A673 (cell line): ENCODE measurements around the gene TTF1. TPM values are rescaled to one million over a fixed set of nuclear protein-coding genes. Genes with fewer than 3 reads are reported as not detected.

ENCODE experiments used
- BruUV-seq: library from RNA; stranded (reverse); fragments of 400-500 nt; replicated peaks from 2 replicates; lab custom pipeline; 2021; lab: Mats Ljungman, UMichigan
- CTCF ChIA-PET: fragments of 300-600 bp; sonication (Branson Sonifier 250); formaldehyde crosslinking; loops from one replicate; lab custom pipeline; 2022; ENCODE audit warnings: antibody characterized with exemption; lab: Charles Lee
- POLR2A ChIA-PET: fragments of 300-600 bp; sonication (Branson Sonifier 250); formaldehyde crosslinking; loops from one replicate; lab custom pipeline; 2022; ENCODE audit warnings: antibody characterized with exemption; ENCODE audit not compliant: low non-redundant PET; lab: Charles Lee
- DNase-seq: peaks from one replicate; pipeline ENCODE4 v3.0.0-alpha.2; 2015; ENCODE audit warnings: low spot score
- H3K27ac ChIP-seq: fragments of 200-600 bp; sonication (generic); 2 replicates; pipeline ENCODE4 v1.5.1; 2016; ENCODE audit warnings: mixed run types, low read depth, mild to moderate bottlenecking, mixed read lengths, antibody characterized with exemption, low read length; ENCODE audit not compliant: poor library complexity, severe bottlenecking
- H3K27me3 ChIP-seq: fragments of 200-600 bp; sonication (generic); replicated peaks from 2 replicates; pipeline ENCODE4 v1.6.1; 2017; ENCODE audit warnings: mixed run types, low read depth, mild to moderate bottlenecking, mixed read lengths, antibody characterized with exemption, low read length; ENCODE audit not compliant: insufficient read depth, poor library complexity
- H3K36me3 ChIP-seq: fragments of 200-600 bp; sonication (generic); 2 replicates; pipeline ENCODE4 v1.6.1; 2016; ENCODE audit warnings: mixed run types, mild to moderate bottlenecking, mixed read lengths, antibody characterized with exemption, low read length; ENCODE audit not compliant: insufficient read depth, poor library complexity, severe bottlenecking
- H3K4me1 ChIP-seq: fragments of 200-600 bp; sonication (generic); 2 replicates; pipeline ENCODE4 v1.6.1; 2017; ENCODE audit warnings: mixed run types, mild to moderate bottlenecking, mixed read lengths, antibody characterized with exemption, low read length; ENCODE audit not compliant: insufficient read depth, poor library complexity, severe bottlenecking
- H3K4me3 ChIP-seq: fragments of 200-600 bp; sonication (generic); 2 replicates; pipeline ENCODE4 v1.5.1; 2016; ENCODE audit warnings: low read depth, mixed run types, mild to moderate bottlenecking, mixed read lengths, low read length; ENCODE audit not compliant: poor library complexity, severe bottlenecking
- H3K9me3 ChIP-seq: fragments of 200-600 bp; sonication (generic); 2 replicates; pipeline ENCODE4 v1.6.1; 2016; ENCODE audit warnings: mixed run types, low read depth, mild to moderate bottlenecking, mixed read lengths, antibody characterized with exemption, low read length; ENCODE audit not compliant: poor library complexity, severe bottlenecking
- EZH2 ChIP-seq: fragments of 200-600 bp; sonication (generic); IDR thresholded peaks from 2 replicates; pipeline ENCODE4 v1.6.1; 2017; ENCODE audit warnings: borderline replicate concordance, low read depth, mild to moderate bottlenecking, mixed read lengths, antibody characterized with exemption, low read length; ENCODE audit not compliant: poor library complexity, severe bottlenecking
- intact Hi-C: fragments of 100-400 bp; cut with micrococcal nuclease; formaldehyde crosslinking; loops from one replicate; pipeline ENCODE4 v1.10.0; 2022; ENCODE audit not compliant: unreplicated experiment
- total RNA-seq: library from RNA; stranded (reverse); gene quantifications from 2 replicates; pipeline ENCODE4 v1.2.3, GENCODE V29; 2021
- TF ChIP-seq, protein P1 (sequence below): fragments of 300-800, 200-600 bp; sonication (generic); conservative IDR thresholded peaks from 2 replicates; pipeline ENCODE4 v1.5.1; 2017; ENCODE audit warnings: low read depth, mild to moderate bottlenecking, antibody characterized with exemption, low read length, moderate library complexity, mixed read lengths

TTF1 gene
- total RNA-seq, 1 experiment from 2014 or later, result 27.5 TPM

GRCh38 chr9:132327537-132327936, 79.1 kb downstream of the TTF1 start:
- Histone ChIP-seq H3K36me3 (peaks cover 79% of the 10 kb centered on the region), H3K4me3 (no peak overlapping the region), H3K27me3 (no peaks in the 10 kb centered on the region), H3K27ac (no peak overlapping the region), H3K4me1 (no peaks in the 10 kb centered on the region), H3K9me3 (no peaks in the 10 kb centered on the region)
- ChIA-PET POLR2A (no interaction called here), CTCF (no interaction called here)
- TF ChIP-seq, protein P1, sequence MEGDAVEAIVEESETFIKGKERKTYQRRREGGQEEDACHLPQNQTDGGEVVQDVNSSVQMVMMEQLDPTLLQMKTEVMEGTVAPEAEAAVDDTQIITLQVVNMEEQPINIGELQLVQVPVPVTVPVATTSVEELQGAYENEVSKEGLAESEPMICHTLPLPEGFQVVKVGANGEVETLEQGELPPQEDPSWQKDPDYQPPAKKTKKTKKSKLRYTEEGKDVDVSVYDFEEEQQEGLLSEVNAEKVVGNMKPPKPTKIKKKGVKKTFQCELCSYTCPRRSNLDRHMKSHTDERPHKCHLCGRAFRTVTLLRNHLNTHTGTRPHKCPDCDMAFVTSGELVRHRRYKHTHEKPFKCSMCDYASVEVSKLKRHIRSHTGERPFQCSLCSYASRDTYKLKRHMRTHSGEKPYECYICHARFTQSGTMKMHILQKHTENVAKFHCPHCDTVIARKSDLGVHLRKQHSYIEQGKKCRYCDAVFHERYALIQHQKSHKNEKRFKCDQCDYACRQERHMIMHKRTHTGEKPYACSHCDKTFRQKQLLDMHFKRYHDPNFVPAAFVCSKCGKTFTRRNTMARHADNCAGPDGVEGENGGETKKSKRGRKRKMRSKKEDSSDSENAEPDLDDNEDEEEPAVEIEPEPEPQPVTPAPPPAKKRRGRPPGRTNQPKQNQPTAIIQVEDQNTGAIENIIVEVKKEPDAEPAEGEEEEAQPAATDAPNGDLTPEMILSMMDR, result no peak
- no peak for TF ChIP-seq EZH2
- intact Hi-C loops, result no loop called here
- BruUV-seq, result no TSS peak
- no peak for DNase-seq

Other genes starting within 250 kb of the TTF1 start
- 1.5 and 3.0 TPM in 2 replicates for gene NTNG2, start 244.8 kb downstream of the TTF1 start, total RNA-seq
- gene SETX, start 51.9 kb downstream of the TTF1 start, total RNA-seq, result 41.4 and 42.5 TPM in 2 replicates
- not detected in 2 replicates for gene CFAP77, start 3.4 kb upstream of the TTF1 start, total RNA-seq
- gene BARHL1, start 175.8 kb upstream of the TTF1 start, total RNA-seq, result not detected in 2 replicates